Loucy (cell line): Measurements from ENCODE around the gene SYCE1.

Experiments used
- H2AFZ ChIP-seq: fragments of 200-600 bp; sonication (generic); 2 replicates; pipeline ENCODE4 v1.6.0; 2016; ENCODE audit warnings: antibody characterized with exemption, mild to moderate bottlenecking, low read length, moderate library complexity
- H3F3A ChIP-seq: fragments of 200-600 bp; 2 replicates; pipeline ENCODE4 v1.6.0; 2016; ENCODE audit warnings: antibody characterized with exemption, low read depth, mild to moderate bottlenecking
- H3K27me3 ChIP-seq: fragments of 200-600 bp; sonication (generic); 2 replicates; pipeline ENCODE4 v1.6.1; 2014; ENCODE audit warnings: low read length, mild to moderate bottlenecking; ENCODE audit not compliant: insufficient read depth, poor library complexity, severe bottlenecking
- H3K36me3 ChIP-seq: fragments of 200-600 bp; sonication (generic); 2 replicates; pipeline ENCODE4 v1.6.1; 2016; ENCODE audit warnings: low read length; ENCODE audit not compliant: insufficient read depth
- H3K4me1 ChIP-seq: fragments of 200-600 bp; sonication (generic); 2 replicates; pipeline ENCODE4 v1.5.1; 2014; ENCODE audit warnings: low read length, mild to moderate bottlenecking; ENCODE audit not compliant: insufficient read depth, poor library complexity, severe bottlenecking
- H3K4me2 ChIP-seq: fragments of 200-600 bp; sonication (generic); 2 replicates; pipeline ENCODE4 v1.6.0; 2014; ENCODE audit warnings: antibody characterized with exemption, low read length, low read depth, mild to moderate bottlenecking; ENCODE audit not compliant: poor library complexity, severe bottlenecking
- H3K4me3 ChIP-seq: fragments of 200-600 bp; sonication (generic); 2 replicates; pipeline ENCODE4 v1.5.1; 2014; ENCODE audit warnings: low read length, mild to moderate bottlenecking, mixed read lengths; ENCODE audit not compliant: poor library complexity, severe bottlenecking
- H3K79me2 ChIP-seq: fragments of 200-600 bp; sonication (generic); 2 replicates; pipeline ENCODE4 v1.6.1; 2014; ENCODE audit warnings: low read length; ENCODE audit not compliant: insufficient read depth
- H3K9ac ChIP-seq: fragments of 200-600 bp; sonication (generic); 2 replicates; pipeline ENCODE4 v1.6.0; 2014; ENCODE audit warnings: mild to moderate bottlenecking, low read depth, low read length, moderate library complexity; ENCODE audit not compliant: poor library complexity, severe bottlenecking
- H3K9me2 ChIP-seq: fragments of 200-600 bp; sonication (generic); replicated peaks from 2 replicates; pipeline ENCODE4 v1.6.1; 2016; ENCODE audit warnings: low read depth, low read length, mixed read lengths
- H3K9me3 ChIP-seq: fragments of 200-600 bp; sonication (generic); 2 replicates; pipeline ENCODE4 v1.6.1; 2014; ENCODE audit warnings: mild to moderate bottlenecking, antibody characterized with exemption, low read length, low read depth; ENCODE audit not compliant: insufficient read depth
- H4K20me1 ChIP-seq: fragments of 200-600 bp; sonication (generic); 2 replicates; pipeline ENCODE4 v1.6.0; 2014; ENCODE audit warnings: antibody characterized with exemption, low read length, mild to moderate bottlenecking; ENCODE audit not compliant: insufficient read depth, poor library complexity, severe bottlenecking
- EZH2phosphoT487 ChIP-seq: fragments of 200-600 bp; IDR thresholded peaks from 2 replicates; pipeline ENCODE4 v1.6.1; 2018; ENCODE audit warnings: antibody characterized with exemption, mild to moderate bottlenecking, moderate library complexity, borderline replicate concordance
- TF ChIP-seq, protein P1 (sequence below): fragments of 200-600 bp; sonication (generic); conservative IDR thresholded peaks from 2 replicates; pipeline ENCODE4 v1.5.1; 2014; ENCODE audit warnings: mild to moderate bottlenecking, antibody characterized with exemption, low read length

SYCE1 gene

DNA sequence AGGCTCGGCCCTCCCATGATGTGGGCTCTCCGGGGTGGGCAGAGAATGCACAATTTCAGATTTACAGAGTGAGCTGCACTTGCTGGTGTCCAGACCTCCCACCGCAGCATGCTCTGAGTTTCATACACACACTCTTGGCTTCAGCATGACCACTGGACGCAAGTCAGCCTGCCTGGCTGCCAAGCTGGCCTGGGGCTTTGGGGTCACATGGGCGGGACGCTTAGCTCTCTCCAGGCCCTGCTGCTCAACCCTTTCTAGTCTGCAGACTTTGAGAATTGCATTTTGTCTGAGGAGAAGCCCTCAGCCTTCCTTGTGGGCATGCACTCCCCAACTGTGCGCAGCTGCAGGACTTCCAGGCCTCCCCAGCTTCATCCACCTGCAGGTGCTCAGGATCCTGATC, 32.5 kb downstream of the SYCE1 start:
- no peaks in the 10 kb centered on the region for H3K79me2 ChIP-seq
- peaks cover 10% of the 10 kb centered on the region; the same call in 1 of the 2 replicates for H3K36me3 ChIP-seq
- H4K20me1 ChIP-seq = no peaks in the 10 kb centered on the region
- H3K4me1 ChIP-seq = peaks cover 11% of the 10 kb centered on the region
- H3K4me3 ChIP-seq = no peak overlapping the region
- no peaks in the 10 kb centered on the region for H3F3A ChIP-seq
- no peaks in the 10 kb centered on the region for H3K27me3 ChIP-seq
- no peaks in the 10 kb centered on the region; the same call in 1 of the 2 replicates for H3K9me3 ChIP-seq
- TF ChIP-seq, protein P1, sequence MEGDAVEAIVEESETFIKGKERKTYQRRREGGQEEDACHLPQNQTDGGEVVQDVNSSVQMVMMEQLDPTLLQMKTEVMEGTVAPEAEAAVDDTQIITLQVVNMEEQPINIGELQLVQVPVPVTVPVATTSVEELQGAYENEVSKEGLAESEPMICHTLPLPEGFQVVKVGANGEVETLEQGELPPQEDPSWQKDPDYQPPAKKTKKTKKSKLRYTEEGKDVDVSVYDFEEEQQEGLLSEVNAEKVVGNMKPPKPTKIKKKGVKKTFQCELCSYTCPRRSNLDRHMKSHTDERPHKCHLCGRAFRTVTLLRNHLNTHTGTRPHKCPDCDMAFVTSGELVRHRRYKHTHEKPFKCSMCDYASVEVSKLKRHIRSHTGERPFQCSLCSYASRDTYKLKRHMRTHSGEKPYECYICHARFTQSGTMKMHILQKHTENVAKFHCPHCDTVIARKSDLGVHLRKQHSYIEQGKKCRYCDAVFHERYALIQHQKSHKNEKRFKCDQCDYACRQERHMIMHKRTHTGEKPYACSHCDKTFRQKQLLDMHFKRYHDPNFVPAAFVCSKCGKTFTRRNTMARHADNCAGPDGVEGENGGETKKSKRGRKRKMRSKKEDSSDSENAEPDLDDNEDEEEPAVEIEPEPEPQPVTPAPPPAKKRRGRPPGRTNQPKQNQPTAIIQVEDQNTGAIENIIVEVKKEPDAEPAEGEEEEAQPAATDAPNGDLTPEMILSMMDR = no peak
- no peak for TF ChIP-seq EZH2phosphoT487
- H3K4me2 ChIP-seq = no peak overlapping the region
- no peak overlapping the region for H2AFZ ChIP-seq
- H3K9me2 ChIP-seq = no peaks in the 10 kb centered on the region
- no peak overlapping the region for H3K9ac ChIP-seq

DNA sequence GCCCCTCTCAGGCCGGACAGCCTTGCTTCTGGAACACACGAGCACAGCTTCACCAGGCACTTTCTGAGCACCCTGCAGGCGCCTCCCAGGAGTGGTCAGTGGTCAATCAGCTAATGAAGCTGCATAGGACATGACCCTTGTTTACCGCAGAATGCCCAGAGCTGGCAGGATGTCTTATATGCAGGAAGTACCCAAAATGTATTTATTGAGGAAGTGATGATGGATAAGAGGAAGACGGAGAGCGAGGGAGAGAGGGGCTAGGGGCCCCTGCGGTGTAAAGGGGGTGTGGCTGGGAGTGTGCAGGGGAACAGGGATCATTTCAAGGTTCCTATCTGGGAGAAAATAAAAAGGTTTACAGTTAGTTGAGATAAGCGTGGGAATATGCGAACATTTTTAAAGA, 34.9 kb downstream of the SYCE1 start:
- Histone ChIP-seq H3K79me2 (no peaks in the 10 kb centered on the region), H3K4me2 (peak overlapping the region; percentile 26), H3K4me3 (no peak overlapping the region), H3F3A (no peaks in the 10 kb centered on the region), H3K9me3 (no peaks in the 10 kb centered on the region; the same call in 1 of the 2 replicates), H3K4me1 (peaks cover 11% of the 10 kb centered on the region), H3K27me3 (no peaks in the 10 kb centered on the region), H4K20me1 (no peaks in the 10 kb centered on the region), H2AFZ (no peak overlapping the region), H3K9me2 (no peaks in the 10 kb centered on the region), H3K36me3 (peaks cover 3% of the 10 kb centered on the region; the same call in 1 of the 2 replicates), H3K9ac (no peak overlapping the region)
- no peak for TF ChIP-seq EZH2phosphoT487
- TF ChIP-seq, protein P1 = no peak

DNA sequence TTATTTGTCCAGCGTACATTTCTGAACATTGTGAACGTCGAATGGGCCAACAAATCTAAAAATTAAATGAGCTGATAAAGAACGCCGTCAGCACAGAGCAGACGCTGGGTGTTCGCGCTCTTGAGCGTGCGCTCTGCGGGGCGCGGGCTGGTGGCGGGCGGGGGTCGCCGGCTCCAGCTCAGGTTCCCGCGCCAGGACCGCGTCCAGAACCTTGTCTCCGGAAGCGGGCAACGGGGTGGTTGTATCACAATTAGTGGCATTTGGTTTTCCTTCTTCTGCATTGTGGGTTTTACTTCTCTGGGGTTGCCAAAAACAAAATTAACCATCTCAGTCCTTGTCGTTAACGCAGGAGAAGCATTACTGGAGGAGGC, 35.8 kb downstream of the SYCE1 start:
- no peak overlapping the region for H3K4me3 ChIP-seq
- no peaks in the 10 kb centered on the region for H3K9me2 ChIP-seq
- H3K36me3 ChIP-seq = peaks cover 3% of the 10 kb centered on the region; the same call in 1 of the 2 replicates
- H3K4me2 ChIP-seq = no peak overlapping the region
- H3F3A ChIP-seq = no peaks in the 10 kb centered on the region
- no peaks in the 10 kb centered on the region for H3K79me2 ChIP-seq
- no peaks in the 10 kb centered on the region for H4K20me1 ChIP-seq
- H3K27me3 ChIP-seq = no peaks in the 10 kb centered on the region
- H3K9ac ChIP-seq = no peak overlapping the region
- H3K9me3 ChIP-seq = no peaks in the 10 kb centered on the region; the same call in 1 of the 2 replicates
- H3K4me1 ChIP-seq = peaks cover 11% of the 10 kb centered on the region
- no peak overlapping the region for H2AFZ ChIP-seq
- TF ChIP-seq, protein P1 = no peak
- no peak for TF ChIP-seq EZH2phosphoT487
